Common myeloid progenitor, CD34-positive (primary cell): ENCODE data around the gene CLDN14.

Source experiments
- CTCF ChIA-PET: fragments of 350-600 bp; sonication (Branson Sonifier 250); formaldehyde crosslinking; loops from one replicate; lab custom pipeline; 2021; ENCODE audit warnings: antibody characterized with exemption; lab: Charles Lee
- POLR2A ChIA-PET: fragments of 350-600 bp; sonication (Branson Sonifier 250); formaldehyde crosslinking; loops from one replicate; lab custom pipeline; 2021; ENCODE audit warnings: antibody characterized with exemption; lab: Charles Lee
- DNase-seq, 3 donors: peaks; one replicate each; pipeline versions ENCODE4 v3.0.0 to v3.0.0-alpha.2; 2013
- H3K27ac ChIP-seq, 2 experiments: 1 replicate in 1 of 2; 2 replicates in 1 of 2; pipeline ENCODE4 v1.7.0; 2013; ENCODE audit warnings: inconsistent platforms in 2 of 2, low read length in 2 of 2, mild to moderate bottlenecking in 2 of 2, low read depth in 1 of 2, moderate library complexity in 1 of 2; ENCODE audit not compliant: severe bottlenecking in 2 of 2, insufficient read depth in 1 of 2, poor library complexity in 1 of 2
- H3K27me3 ChIP-seq, 5 experiments: replicated peaks in 2 of 5; 1 replicate in 3 of 5; 2 replicates in 2 of 5; pipeline versions ENCODE4 v1.6.1 to v1.7.0; 2013; ENCODE audit warnings: low read length in 4 of 5, mild to moderate bottlenecking in 2 of 5, moderate library complexity in 2 of 5, inconsistent platforms in 1 of 5; ENCODE audit not compliant: insufficient read depth in 5 of 5, control insufficient read depth in 4 of 5
- H3K36me3 ChIP-seq, 4 experiments: 1 replicate in 2 of 4; 2 replicates in 2 of 4; pipeline versions ENCODE4 v1.6.1 to v1.7.0; 2013; ENCODE audit warnings: low read length in 3 of 4, control low read depth in 1 of 4, mild to moderate bottlenecking in 1 of 4; ENCODE audit not compliant: control insufficient read depth in 4 of 4, insufficient read depth in 4 of 4
- H3K4me1 ChIP-seq, 4 experiments: 1 replicate in 3 of 4; 2 replicates in 1 of 4; pipeline versions ENCODE4 v1.6.1 to v1.7.1; 2013; ENCODE audit warnings: low read length in 3 of 4, mild to moderate bottlenecking in 3 of 4, control low read depth in 1 of 4, inconsistent platforms in 1 of 4, moderate library complexity in 1 of 4; ENCODE audit not compliant: control insufficient read depth in 4 of 4, insufficient read depth in 4 of 4; ENCODE audit errors: control extremely low read depth in 1 of 4
- H3K4me3 ChIP-seq, 7 experiments: 1 replicate in 4 of 7; 2 replicates in 3 of 7; pipeline versions ENCODE4 v1.5.1 to v1.7.0; 2013; ENCODE audit warnings: mild to moderate bottlenecking in 7 of 7, low read length in 6 of 7, moderate library complexity in 6 of 7, inconsistent platforms in 2 of 7, low read depth in 2 of 7, control low read depth in 1 of 7; ENCODE audit not compliant: insufficient read depth in 4 of 7, control insufficient read depth in 1 of 7; ENCODE audit errors: extremely low read depth in 1 of 7
- H3K9me3 ChIP-seq, 5 experiments: 1 replicate in 4 of 5; 2 replicates in 1 of 5; pipeline versions ENCODE4 v1.6.1 to v1.7.1; 2013; ENCODE audit warnings: low read length in 4 of 5, mild to moderate bottlenecking in 2 of 5, inconsistent platforms in 1 of 5, low read depth in 1 of 5, moderate library complexity in 1 of 5; ENCODE audit not compliant: control insufficient read depth in 4 of 5, insufficient read depth in 2 of 5; ENCODE audit errors: control extremely low read depth in 1 of 5
- WGBS: methylation state at CpG from one replicate; pipeline ENCODE4 v1.1.5; 2013; ENCODE audit not compliant: insufficient coverage; 5-methylcytosine and 5-hydroxymethylcytosine counted together

Gene CLDN14

GRCh38 chr21:36415375-36415774, 64.5 kb downstream of the CLDN14 start:
- peaks cover 0 to 2% (median 0%) of the 10 kb centered on the region in 4 experiments for H3K4me1 ChIP-seq
- 92% methylated on average over 2 of the region's 6 CpGs for WGBS
- no peak for DNase-seq
- POLR2A ChIA-PET, result interaction anchor here (0.7 kb wide), 1 partner anchor 940 kb away, joined by 6 read pairs; no protein-coding TSS in a partner anchor
- CTCF ChIA-PET, result interaction anchor here (1.4 kb wide), 1 partner anchor 87 kb away, joined by 3 read pairs; no protein-coding TSS in a partner anchor
- H3K4me3 ChIP-seq, result no peak overlapping the region
- peaks cover 5 to 56% (median 33%) of the 10 kb centered on the region in 4 experiments for H3K36me3 ChIP-seq
- H3K27me3 ChIP-seq, result no peaks in the 10 kb centered on the region
- H3K27ac ChIP-seq, result no peak overlapping the region
- no peaks in the 10 kb centered on the region for H3K9me3 ChIP-seq

- no peaks in the 10 kb centered on the region for H3K4me1 ChIP-seq
- H3K9me3 ChIP-seq, result no peaks in the 10 kb centered on the region
- WGBS, result 93% methylated on average over 8 of the region's 11 CpGs
- POLR2A ChIA-PET, result no interaction called here
- peaks cover 5 to 60% (median 40%) of the 10 kb centered on the region in 4 experiments for H3K36me3 ChIP-seq
- H3K27me3 ChIP-seq, result no peaks in the 10 kb centered on the region
- no peak overlapping the region for H3K4me3 ChIP-seq
- H3K27ac ChIP-seq, result no peak overlapping the region
- CTCF ChIA-PET, result no interaction called here
- DNase-seq, result no peak
These were observed 67.0 kb downstream of the CLDN14 start for GRCh38 chr21:36412916-36413315.

DNA sequence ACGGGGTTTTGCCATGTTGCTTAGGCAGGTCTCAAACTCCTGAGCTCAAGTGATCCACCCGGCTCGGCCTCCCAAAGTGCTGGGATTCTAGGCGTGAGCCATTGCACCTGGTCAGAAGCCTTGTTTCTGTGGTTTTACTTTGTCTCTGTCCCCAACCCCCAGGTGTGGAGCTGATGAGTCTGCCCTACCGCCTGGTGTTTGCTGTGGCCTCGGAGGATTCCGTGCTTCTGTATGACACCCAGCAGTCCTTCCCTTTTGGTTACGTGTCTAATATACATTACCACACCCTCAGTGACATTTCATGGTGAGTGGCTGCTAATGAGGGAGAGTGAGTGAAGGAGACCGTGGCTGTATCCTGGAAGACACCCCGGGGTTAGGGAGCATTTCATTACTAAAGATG, 68.6 kb downstream of the CLDN14 start:
- 100% methylated on average over 4 of the region's 10 CpGs for WGBS
- peaks cover 5 to 58% (median 38%) of the 10 kb centered on the region in 4 experiments for H3K36me3 ChIP-seq
- POLR2A ChIA-PET, result no interaction called here
- DNase-seq, result no peak
- H3K4me3 ChIP-seq, result no peak overlapping the region
- no peaks in the 10 kb centered on the region for H3K4me1 ChIP-seq
- H3K9me3 ChIP-seq, result no peaks in the 10 kb centered on the region
- H3K27ac ChIP-seq, result no peak overlapping the region
- no peaks in the 10 kb centered on the region for H3K27me3 ChIP-seq
- CTCF ChIA-PET, result no interaction called here
